ENCODE measurements around the gene C9orf85. TPM values are rescaled to one million over a fixed set of nuclear protein-coding genes. Genes with fewer than 3 reads are reported as not detected.

Gene C9orf85
- total and polyA plus RNA-seq, 2 donors (not counting 3 experiments of a cell fraction or from before 2014, with no cell fraction given), result 8.3 to 11.3 TPM

DNA sequence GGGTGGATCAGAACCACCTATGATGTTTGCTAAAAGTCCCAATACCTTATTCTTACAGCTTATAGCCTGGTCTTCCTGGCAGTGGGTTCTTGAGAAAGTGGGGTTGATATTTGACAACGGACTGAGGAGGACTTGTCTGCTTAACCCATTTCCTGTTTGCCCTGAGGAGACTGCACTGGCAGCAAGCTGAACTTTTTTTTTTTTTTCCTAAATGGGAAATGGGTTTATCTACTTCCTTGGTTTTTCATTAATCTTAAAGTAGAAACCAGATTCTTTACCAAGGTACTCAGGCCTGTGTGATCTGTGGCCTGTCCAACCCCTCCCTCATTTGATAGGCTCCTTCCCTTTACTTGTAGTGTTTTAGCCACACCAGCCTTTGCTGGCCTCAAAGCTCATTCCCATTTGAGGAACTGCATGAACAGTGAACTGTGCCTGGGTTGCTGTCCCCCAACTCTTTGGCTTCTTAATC is 101.9 kb downstream of the C9orf85 start:
- H3K36me3 ChIP-seq (ENCODE audit: control insufficient read depth in 2 of 2, extremely low read depth in 1 of 2, insufficient read depth in 2 of 2, low read length in 2 of 2), result no peaks in the 10 kb centered on the region
- ChIA-PET CTCF (interaction anchor here (1.0 kb wide), 1 partner anchor 12 kb away, joined by 5 read pairs; no protein-coding TSS in a partner anchor), POLR2A (no interaction called here)
- no peak overlapping the region for H3K9ac ChIP-seq (replicated peaks; ENCODE audit: extremely low read depth, insufficient read depth, low read length)
- H3K9me1 ChIP-seq (replicated peaks; ENCODE audit: control insufficient read depth, extremely low read depth, insufficient read depth, low read length), result no peaks in the 10 kb centered on the region
- no peaks in the 10 kb centered on the region for H3K9me3 ChIP-seq (replicated peaks; ENCODE audit: control insufficient read depth, insufficient read depth, low read length)
- dilution Hi-C loops (cut with MboI; ENCODE audit: extremely low pct_ligation_motif_present, low sequenced_read_pairs), result no loop called here
- H3K4me3 ChIP-seq (replicated peaks in 1 of 3; ENCODE audit: insufficient read depth in 1 of 3, low read depth in 1 of 3, low read length in 3 of 3), result no peak overlapping the region
- TF ChIP-seq, protein P1, sequence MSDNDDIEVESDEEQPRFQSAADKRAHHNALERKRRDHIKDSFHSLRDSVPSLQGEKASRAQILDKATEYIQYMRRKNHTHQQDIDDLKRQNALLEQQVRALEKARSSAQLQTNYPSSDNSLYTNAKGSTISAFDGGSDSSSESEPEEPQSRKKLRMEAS (IDR thresholded peaks at IDR 0.05; ENCODE audit: insufficient read depth, insufficient read length), result no peak
- TF ChIP-seq GATA2 (IDR thresholded peaks at IDR 0.05; ENCODE audit: insufficient read depth, insufficient read length, low read depth, low read length) (no peak), MYC (IDR thresholded peaks at IDR 0.05; ENCODE audit: low read depth, low read length) (no peak), POLR2AphosphoS5 (IDR thresholded peaks at IDR 0.05; ENCODE audit: insufficient read depth, low read depth, low read length) (no peak), JUN (IDR thresholded peaks at IDR 0.05; ENCODE audit: borderline replicate concordance, insufficient read depth, insufficient read length, low read depth) (no peak), POLR2A (IDR thresholded peaks at IDR 0.05; ENCODE audit: low read depth, low read length) (no peak), FOS (IDR thresholded peaks at IDR 0.05; ENCODE audit: borderline replicate concordance, insufficient read depth, low read length) (no peak), EZH2 (IDR thresholded peaks at IDR 0.05; ENCODE audit: borderline replicate concordance, low read depth, low read length, severe bottlenecking) (no peak)
- TF ChIP-seq, protein P2, sequence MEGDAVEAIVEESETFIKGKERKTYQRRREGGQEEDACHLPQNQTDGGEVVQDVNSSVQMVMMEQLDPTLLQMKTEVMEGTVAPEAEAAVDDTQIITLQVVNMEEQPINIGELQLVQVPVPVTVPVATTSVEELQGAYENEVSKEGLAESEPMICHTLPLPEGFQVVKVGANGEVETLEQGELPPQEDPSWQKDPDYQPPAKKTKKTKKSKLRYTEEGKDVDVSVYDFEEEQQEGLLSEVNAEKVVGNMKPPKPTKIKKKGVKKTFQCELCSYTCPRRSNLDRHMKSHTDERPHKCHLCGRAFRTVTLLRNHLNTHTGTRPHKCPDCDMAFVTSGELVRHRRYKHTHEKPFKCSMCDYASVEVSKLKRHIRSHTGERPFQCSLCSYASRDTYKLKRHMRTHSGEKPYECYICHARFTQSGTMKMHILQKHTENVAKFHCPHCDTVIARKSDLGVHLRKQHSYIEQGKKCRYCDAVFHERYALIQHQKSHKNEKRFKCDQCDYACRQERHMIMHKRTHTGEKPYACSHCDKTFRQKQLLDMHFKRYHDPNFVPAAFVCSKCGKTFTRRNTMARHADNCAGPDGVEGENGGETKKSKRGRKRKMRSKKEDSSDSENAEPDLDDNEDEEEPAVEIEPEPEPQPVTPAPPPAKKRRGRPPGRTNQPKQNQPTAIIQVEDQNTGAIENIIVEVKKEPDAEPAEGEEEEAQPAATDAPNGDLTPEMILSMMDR (IDR thresholded peaks at IDR 0.05; ENCODE audit: extremely low read depth in 1 of 2, insufficient read depth in 1 of 2, low read depth in 1 of 2, low read length in 2 of 2), result no peak
- H3K4me1 ChIP-seq (ENCODE audit: control insufficient read depth, extremely low read depth, insufficient read depth, low read length), result no peaks in the 10 kb centered on the region
- no peaks in the 10 kb centered on the region for H3K27me3 ChIP-seq (ENCODE audit: control insufficient read depth in 2 of 2, insufficient read depth in 2 of 2, low read length in 2 of 2)
- FAIRE-seq (no peak), DNase-seq (ENCODE audit: low read depth, low spot score) (no peak)
- H3K79me2 ChIP-seq (ENCODE audit: control insufficient read depth, insufficient read depth, low read length), result no peaks in the 10 kb centered on the region
- no TSS peak for BruUV-seq (replicated peaks)
- intact Hi-C loops (cut with micrococcal nuclease), result loop anchor here (10.0 kb wide), 1 partner anchor 59 kb away; no protein-coding TSS in a partner anchor
- no peak overlapping the region for H2AFZ ChIP-seq (ENCODE audit: low read depth, low read length)
- H3K27ac ChIP-seq (ENCODE audit: insufficient read depth, low read depth, low read length), result no peak overlapping the region
- no peaks in the 10 kb centered on the region for H4K20me1 ChIP-seq (replicated peaks; ENCODE audit: control insufficient read depth, extremely low read depth, insufficient read depth, low read length)
- no peak overlapping the region for H3K4me2 ChIP-seq (ENCODE audit: insufficient read depth, low read length)
